Measurements from ENCODE around the gene PANK2. TPM values are rescaled to one million over a fixed set of nuclear protein-coding genes. Genes with fewer than 3 reads are reported as not detected.
A peak's percentile ranks its signal among the peaks of the same experiment; 100 is the strongest.

The PANK2 gene
- total RNA-seq, 1 donor = 57.2 TPM

- TF ChIP-seq CTCF (IDR thresholded peaks at IDR 0.05; ENCODE audit: extremely low read depth, low read depth, low read length) = no peak
- Histone ChIP-seq H3K36me3 (ENCODE audit: insufficient read depth, low read length) (peaks cover 29% of the 10 kb centered on the region), H2AFZ (ENCODE audit: low read length) (no peak overlapping the region), H3K9me3 (ENCODE audit: low read depth, low read length) (no peaks in the 10 kb centered on the region), H3K27ac (ENCODE audit: low read depth, low read length) (peak overlapping the region; percentile 13), H3K4me3 (ENCODE audit: insufficient read depth, low read length) (no peak overlapping the region), H3K27me3 (ENCODE audit: insufficient read depth, low read length) (no peaks in the 10 kb centered on the region), H3K79me2 (ENCODE audit: insufficient read depth, low read length) (peaks cover 37% of the 10 kb centered on the region), H4K20me1 (ENCODE audit: insufficient read depth, low read length) (peaks cover 30% of the 10 kb centered on the region), H3K4me1 (ENCODE audit: insufficient read depth, low read length) (peaks cover 49% of the 10 kb centered on the region), H3K4me2 (ENCODE audit: insufficient read depth, low read length) (peak overlapping the region; percentile 19)
- DNase-seq (ENCODE audit: insufficient read length, low spot score, missing footprints) = peak; percentile 71
Measured at GRCh38 chr20:3927486-3928291, 38.5 kb downstream of the PANK2 start.

- H3K36me3 ChIP-seq (ENCODE audit: insufficient read depth, low read length) = peaks cover 25% of the 10 kb centered on the region
- peaks cover 10% of the 10 kb centered on the region for H4K20me1 ChIP-seq (ENCODE audit: insufficient read depth, low read length)
- no peaks in the 10 kb centered on the region for H3K9me3 ChIP-seq (ENCODE audit: low read depth, low read length)
- H3K27me3 ChIP-seq (ENCODE audit: insufficient read depth, low read length) = no peaks in the 10 kb centered on the region
- H2AFZ ChIP-seq (ENCODE audit: low read length) = no peak overlapping the region
- no peak for DNase-seq (ENCODE audit: insufficient read length, low spot score, missing footprints)
- no peak overlapping the region for H3K4me2 ChIP-seq (ENCODE audit: insufficient read depth, low read length)
- TF ChIP-seq CTCF (IDR thresholded peaks at IDR 0.05; ENCODE audit: extremely low read depth, low read depth, low read length) = no peak
- H3K79me2 ChIP-seq (ENCODE audit: insufficient read depth, low read length) = peaks cover 25% of the 10 kb centered on the region
- no peak overlapping the region for H3K27ac ChIP-seq (ENCODE audit: low read depth, low read length)
- peaks cover 38% of the 10 kb centered on the region for H3K4me1 ChIP-seq (ENCODE audit: insufficient read depth, low read length)
- no peak overlapping the region for H3K4me3 ChIP-seq (ENCODE audit: insufficient read depth, low read length)
Measured at GRCh38 chr20:3929713-3930060, 40.5 kb downstream of the PANK2 start.

- Histone ChIP-seq H2AFZ (ENCODE audit: low read length) (no peak overlapping the region), H3K27me3 (ENCODE audit: insufficient read depth, low read length) (no peaks in the 10 kb centered on the region), H3K4me1 (ENCODE audit: insufficient read depth, low read length) (peaks cover 43% of the 10 kb centered on the region), H3K27ac (ENCODE audit: low read depth, low read length) (no peak overlapping the region), H3K4me3 (ENCODE audit: insufficient read depth, low read length) (no peak overlapping the region), H4K20me1 (ENCODE audit: insufficient read depth, low read length) (peaks cover 6% of the 10 kb centered on the region), H3K4me2 (ENCODE audit: insufficient read depth, low read length) (no peak overlapping the region), H3K9me3 (ENCODE audit: low read depth, low read length) (no peaks in the 10 kb centered on the region), H3K36me3 (ENCODE audit: insufficient read depth, low read length) (peaks cover 23% of the 10 kb centered on the region), H3K79me2 (ENCODE audit: insufficient read depth, low read length) (peaks cover 19% of the 10 kb centered on the region)
- DNase-seq (ENCODE audit: insufficient read length, low spot score, missing footprints) = peak; percentile 57
- TF ChIP-seq CTCF (IDR thresholded peaks at IDR 0.05; ENCODE audit: extremely low read depth, low read depth, low read length) = no peak
Measured at GRCh38 chr20:3930265-3931206, 41.3 kb downstream of the PANK2 start.

GRCh38 chr20:3931664-3932063 lies 42.5 kb downstream of the PANK2 start:
- H3K79me2 ChIP-seq (ENCODE audit: insufficient read depth, low read length) = peaks cover 16% of the 10 kb centered on the region
- no peak for DNase-seq (ENCODE audit: insufficient read length, low spot score, missing footprints)
- no peaks in the 10 kb centered on the region for H3K9me3 ChIP-seq (ENCODE audit: low read depth, low read length)
- H3K4me3 ChIP-seq (ENCODE audit: insufficient read depth, low read length) = no peak overlapping the region
- H3K27ac ChIP-seq (ENCODE audit: low read depth, low read length) = peak overlapping the region; percentile 65
- no peak overlapping the region for H2AFZ ChIP-seq (ENCODE audit: low read length)
- no peak for TF ChIP-seq CTCF (IDR thresholded peaks at IDR 0.05; ENCODE audit: extremely low read depth, low read depth, low read length)
- peaks cover 44% of the 10 kb centered on the region for H3K4me1 ChIP-seq (ENCODE audit: insufficient read depth, low read length)
- peaks cover 6% of the 10 kb centered on the region for H4K20me1 ChIP-seq (ENCODE audit: insufficient read depth, low read length)
- H3K27me3 ChIP-seq (ENCODE audit: insufficient read depth, low read length) = no peaks in the 10 kb centered on the region
- peak overlapping the region; percentile 84 for H3K4me2 ChIP-seq (ENCODE audit: insufficient read depth, low read length)
- H3K36me3 ChIP-seq (ENCODE audit: insufficient read depth, low read length) = peaks cover 19% of the 10 kb centered on the region
